Stimulated activated CD4-positive, alpha-beta T cell treated with anti-CD3 and anti-CD28 coated beads, TNF-alpha, amount 100 ng/mL, for 48 hours (primary cell): ENCODE measurements around the gene CPNE4.

Experiments used
- DNase-seq, 3 donors: peaks; one replicate each; pipeline ENCODE4 v3.0.0-alpha.2; 2020; ENCODE audit warnings: low read depth in 3 of 3

Gene CPNE4

DNA sequence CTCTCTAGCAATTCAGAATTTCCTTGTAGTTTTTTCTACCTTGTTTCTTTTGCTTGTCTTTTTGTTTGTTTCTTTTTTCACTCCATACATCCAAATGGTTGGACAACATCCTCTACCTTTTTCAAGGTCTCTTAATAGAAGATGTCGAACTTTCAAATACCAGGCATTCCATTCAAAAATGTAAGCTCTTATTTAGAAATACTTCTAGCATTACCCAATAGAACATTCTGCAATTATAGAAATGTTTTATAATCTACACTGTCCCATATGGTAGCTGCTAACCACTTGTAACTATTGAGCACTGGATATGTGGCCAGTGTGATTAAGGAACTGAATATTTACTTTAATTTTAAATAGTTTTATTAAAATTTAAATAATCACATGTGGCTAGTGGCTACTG lies 335.8 kb downstream of the CPNE4 start:
- no peak for DNase-seq

GRCh38 chr3:131694376-131694775 lies 340.4 kb downstream of the CPNE4 start:
- no peak for DNase-seq

DNA sequence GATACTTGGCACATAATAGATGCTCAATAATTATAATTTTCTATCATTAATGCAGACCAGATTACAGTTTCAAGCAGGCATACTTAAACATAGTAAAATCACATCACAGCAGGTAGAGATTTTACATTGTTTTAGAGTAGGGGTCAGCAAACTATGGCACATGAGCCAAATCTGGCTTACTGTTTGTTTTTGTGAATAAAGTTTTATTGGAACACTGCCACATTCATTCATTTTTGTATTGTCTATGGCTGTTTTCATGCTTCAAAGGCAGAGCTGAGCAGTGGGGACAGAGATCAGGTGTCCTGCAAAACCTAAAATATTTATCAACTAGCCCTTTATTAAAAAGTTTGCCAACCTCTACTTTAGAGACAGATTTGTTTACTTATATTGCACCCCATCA lies 342.5 kb downstream of the CPNE4 start:
- no peak for DNase-seq

DNA sequence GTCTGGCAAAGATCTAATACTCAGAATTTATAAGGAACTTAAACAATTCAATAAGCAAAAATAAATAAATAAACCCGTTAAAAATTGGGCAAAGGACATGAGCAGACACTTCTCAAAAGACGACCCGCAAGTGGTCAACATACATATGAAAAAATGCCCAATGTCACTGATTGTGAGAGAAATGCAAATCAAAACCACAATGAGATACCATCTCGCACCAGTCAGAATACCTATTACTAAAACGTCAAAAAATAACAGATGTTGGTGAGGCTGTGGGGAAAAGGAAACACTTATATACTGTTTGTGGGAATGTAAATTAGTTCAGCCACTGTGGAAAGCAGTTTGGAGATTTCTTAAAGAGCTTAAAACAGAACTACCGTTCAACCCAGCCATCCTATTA lies 344.0 kb downstream of the CPNE4 start:
- DNase-seq = no peak

DNA sequence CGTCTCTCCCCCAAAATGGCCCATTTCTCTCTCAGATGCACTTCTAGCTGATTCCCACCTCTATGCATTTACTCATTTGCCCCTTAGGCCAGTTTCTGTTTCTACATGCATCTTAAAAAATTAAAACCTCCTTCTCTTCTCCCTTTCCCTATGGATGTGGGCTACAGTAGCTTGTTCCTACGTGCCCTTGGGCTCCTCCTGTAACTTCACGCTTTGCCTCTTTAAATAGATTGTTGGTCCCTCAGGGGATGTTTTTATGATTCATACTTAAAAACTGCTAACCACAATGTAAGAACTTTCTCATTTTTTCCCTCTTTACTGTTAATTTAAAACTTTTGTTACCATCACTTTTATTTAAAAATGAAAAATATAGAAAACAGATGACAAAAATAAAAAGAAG lies 346.4 kb downstream of the CPNE4 start:
- DNase-seq = no peak

- no peak for DNase-seq
These were observed 365.2 kb downstream of the CPNE4 start for GRCh38 chr3:131669600-131669999.

GRCh38 chr3:131658771-131659170 lies 376.0 kb downstream of the CPNE4 start:
- no peak for DNase-seq

DNA sequence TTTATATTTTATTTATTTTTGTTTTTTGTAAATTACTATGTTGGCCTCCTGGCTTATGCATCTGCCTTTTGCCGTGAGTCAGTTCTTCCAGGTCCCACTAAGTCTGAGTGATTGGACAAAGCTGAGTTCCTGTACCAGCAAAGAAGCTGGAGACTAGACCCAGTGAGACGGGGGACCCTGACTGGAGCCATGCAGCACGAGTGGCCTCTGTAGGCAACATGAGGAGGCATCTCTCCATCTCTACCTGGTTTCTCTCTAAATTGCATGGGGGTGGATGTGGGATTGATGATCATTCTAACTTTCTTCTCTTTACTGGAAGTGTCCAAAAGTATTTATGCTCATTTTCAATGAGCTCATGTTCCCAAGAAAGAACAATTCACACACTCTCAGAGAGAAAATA lies 376.7 kb downstream of the CPNE4 start:
- no peak for DNase-seq

- no peak for DNase-seq
These were observed 379.6 kb downstream of the CPNE4 start for GRCh38 chr3:131655070-131655690.

GRCh38 chr3:131645638-131646037 lies 389.2 kb downstream of the CPNE4 start:
- DNase-seq = no peak

GRCh38 chr3:131636266-131636775 lies 398.5 kb downstream of the CPNE4 start:
- no peak for DNase-seq

GRCh38 chr3:131630807-131631206 lies 404.0 kb downstream of the CPNE4 start:
- no peak for DNase-seq

GRCh38 chr3:131630097-131630496 lies 404.7 kb downstream of the CPNE4 start:
- DNase-seq = no peak

DNA sequence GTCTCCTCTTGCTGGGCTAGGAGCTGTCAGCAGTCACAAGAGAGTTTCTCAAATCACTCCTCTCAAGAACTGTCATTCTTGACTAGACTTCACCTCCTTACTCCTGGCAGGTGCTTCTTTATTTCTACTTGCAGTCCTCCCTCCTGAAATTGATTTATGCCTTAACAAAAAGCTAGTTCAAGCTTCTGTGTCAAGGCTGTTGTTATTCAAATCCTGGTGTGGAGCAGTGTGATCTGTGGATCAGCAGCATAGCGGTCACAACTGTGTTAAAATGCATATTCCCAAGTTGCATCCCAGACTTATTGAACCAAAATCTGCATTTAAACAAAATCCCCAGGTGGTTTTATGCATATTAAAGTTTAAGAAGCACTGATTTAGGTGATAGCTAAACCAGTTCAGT lies 411.4 kb downstream of the CPNE4 start:
- DNase-seq = no peak

- DNase-seq = no peak
These were observed 412.1 kb downstream of the CPNE4 start for GRCh38 chr3:131622726-131623125.

- DNase-seq = no peak
These were observed 413.8 kb downstream of the CPNE4 start for GRCh38 chr3:131620977-131621376.

DNA sequence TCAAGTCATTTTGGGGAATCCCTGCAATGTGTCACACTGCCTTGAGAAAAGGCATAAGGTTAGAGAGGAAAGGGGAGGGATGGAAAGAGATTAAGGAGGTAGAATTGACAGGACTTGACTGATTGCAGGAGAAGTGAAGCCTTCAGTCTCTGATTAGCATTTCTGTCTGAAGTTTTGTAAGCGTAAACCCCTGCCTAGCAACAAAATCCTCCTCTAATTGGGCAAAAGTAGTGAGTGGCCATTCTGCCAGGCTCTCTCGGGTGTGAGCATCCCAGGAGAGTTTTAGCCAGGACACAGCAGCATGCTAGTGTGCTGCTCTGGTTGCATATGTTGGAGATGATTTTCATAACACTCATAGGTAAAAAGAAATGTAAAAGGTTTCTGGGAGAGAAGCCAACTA lies 415.0 kb downstream of the CPNE4 start:
- no peak for DNase-seq

DNA sequence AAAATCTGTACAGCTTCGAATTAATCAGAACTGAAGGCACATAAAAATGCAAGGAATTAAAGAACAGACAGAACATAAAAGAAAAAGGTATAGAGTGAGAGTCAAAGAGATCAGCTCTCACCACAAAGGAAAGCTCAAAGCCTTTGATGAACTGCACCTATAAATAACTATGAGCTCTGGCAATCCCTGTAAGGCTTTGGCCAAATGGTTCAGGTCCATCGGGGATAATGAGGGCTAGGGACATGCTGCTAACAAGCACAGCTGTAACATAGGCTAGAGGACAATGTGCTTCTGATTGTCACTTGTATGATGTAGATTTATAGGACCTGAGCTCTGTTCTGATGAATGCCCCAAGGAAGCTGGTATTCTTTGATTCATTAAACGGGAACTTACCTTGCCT lies 418.1 kb downstream of the CPNE4 start:
- no peak for DNase-seq

- no peak for DNase-seq
These were observed 422.1 kb downstream of the CPNE4 start for GRCh38 chr3:131612745-131613144.

GRCh38 chr3:131610174-131610573 lies 424.6 kb downstream of the CPNE4 start:
- no peak for DNase-seq

DNA sequence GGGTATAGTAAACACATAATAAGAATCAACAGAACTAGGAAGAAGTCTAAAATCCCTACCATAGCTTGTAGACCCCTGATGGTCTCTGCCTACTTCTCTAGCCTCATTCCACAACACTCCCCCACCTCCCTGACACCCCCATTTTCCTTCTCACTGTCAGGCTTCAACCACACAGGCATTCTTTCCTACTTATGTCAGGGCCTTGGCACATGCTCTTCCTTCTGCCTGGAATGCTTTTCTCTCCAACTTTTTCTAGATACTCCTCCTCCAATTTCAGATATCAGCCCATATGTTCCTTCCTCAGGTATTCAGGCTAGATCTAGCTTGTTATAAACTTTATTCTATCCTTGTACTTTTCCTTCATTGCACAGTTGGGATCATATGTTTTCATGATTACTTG lies 426.1 kb downstream of the CPNE4 start:
- no peak for DNase-seq

DNA sequence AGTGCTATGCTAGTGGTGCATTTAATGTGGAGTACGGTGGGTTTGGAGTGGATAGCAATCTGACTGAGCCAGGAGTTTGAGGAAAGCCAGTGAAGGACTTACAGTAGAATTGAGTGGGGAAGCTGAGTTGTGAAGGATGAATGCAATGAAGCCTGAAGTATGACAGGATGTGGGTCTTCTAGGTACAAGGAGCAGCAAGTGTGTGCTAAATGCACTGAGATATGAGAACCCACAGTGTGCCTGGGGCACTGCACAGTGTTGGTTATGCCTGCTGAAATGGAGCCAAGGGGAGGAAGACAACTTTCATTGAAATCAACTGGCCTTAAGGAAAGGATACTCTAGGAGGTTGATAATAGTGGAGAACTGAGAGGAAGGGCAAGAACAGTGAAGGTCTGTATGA lies 426.5 kb downstream of the CPNE4 start:
- DNase-seq = no peak

GRCh38 chr3:131605916-131606315 lies 428.9 kb downstream of the CPNE4 start:
- DNase-seq = no peak
